Stimulated activated naive CD8-positive, alpha-beta T cell treated with anti-CD3 and anti-CD28 coated beads, Interleukin-15, Interleukin-2, amounts not matched to agents 100 U/mL and 50 U/mL, for 24 hours (primary cell): ENCODE results near the gene NUDC.
A peak's percentile ranks its signal among the peaks of the same experiment; 100 is the strongest.

Experiments
- ATAC-seq: fragments of 150-1000 bp; cut with Tn5 transposase; one replicate; pipeline ENCODE4 v1.10.0; 2021
- DNase-seq: peaks from one replicate; pipeline ENCODE4 v3.0.0; 2021

The NUDC gene

DNA sequence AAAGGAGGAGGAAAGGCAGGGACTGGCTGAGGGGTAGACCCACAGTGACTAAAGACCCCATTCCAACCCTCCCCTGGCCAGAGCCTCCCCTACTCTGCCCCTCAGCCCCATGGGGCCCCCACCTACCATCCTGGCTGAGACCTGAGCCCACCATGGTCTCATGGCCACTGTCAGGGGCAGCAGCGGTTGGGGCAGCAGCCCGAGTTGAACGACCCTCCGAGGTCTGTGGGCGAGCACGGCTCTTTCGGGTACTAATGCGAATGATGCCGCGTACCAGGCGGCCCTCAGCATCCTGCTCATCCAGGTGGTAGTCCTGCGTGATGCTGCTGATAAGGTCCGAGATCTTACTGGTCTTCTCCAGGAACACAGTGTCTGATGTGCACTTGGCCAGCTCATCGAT, 29.7 kb downstream of the NUDC start:
- DNase-seq (no peak), ATAC-seq (no peak)

DNA sequence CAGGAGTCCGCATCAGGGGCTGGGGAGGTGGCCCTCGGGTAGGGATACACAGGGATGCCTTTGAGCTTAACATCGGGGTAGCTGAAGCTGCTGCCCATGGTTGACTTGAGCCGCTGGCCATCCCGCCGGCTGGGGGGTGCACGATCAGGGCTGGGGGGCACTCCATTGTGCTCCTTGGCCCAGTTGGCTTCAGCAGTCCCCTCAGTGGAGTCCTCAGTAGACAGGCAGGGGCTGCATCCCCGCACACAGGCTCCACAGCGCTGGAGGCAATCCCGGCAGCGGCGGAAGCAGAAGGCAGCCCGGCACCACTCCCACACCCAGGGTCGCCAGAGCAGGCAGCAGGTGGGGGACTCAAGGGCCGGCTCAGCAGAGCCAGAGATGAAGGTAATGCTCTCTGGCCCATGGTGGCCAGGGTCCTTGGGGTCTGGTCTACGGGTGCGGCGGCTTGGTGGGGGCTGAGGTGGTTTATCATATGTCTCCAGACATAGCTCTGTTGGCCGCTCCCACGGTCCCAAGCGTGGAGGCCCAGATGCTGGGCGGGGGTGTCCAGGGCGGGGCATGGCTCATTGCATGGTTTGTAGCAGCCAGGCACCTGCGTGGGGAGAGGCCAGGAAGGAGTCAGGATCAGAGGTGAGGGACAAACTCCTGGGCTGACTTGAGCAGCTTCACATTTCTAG, 30.4 kb downstream of the NUDC start:
- ATAC-seq (no peak), DNase-seq (no peak)

DNA sequence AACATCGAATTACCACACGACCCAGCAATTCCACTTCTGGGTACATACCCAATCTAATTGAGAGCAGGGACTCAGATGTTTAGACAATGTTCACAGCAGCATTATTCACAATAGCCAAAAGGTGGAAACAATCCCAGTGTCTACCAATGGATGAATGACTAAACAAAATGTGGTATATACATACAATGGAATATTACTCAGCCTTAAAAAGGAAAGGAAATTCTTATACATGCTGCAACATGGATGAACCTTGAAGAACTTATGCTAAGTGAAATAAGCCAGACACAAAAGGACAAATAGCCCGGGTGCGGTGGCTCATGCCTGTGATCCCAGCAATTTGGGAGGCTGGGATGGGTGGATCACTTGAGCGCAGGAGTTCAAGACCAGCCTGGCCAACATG, 31.8 kb downstream of the NUDC start:
- no peak for DNase-seq
- no peak for ATAC-seq

DNA sequence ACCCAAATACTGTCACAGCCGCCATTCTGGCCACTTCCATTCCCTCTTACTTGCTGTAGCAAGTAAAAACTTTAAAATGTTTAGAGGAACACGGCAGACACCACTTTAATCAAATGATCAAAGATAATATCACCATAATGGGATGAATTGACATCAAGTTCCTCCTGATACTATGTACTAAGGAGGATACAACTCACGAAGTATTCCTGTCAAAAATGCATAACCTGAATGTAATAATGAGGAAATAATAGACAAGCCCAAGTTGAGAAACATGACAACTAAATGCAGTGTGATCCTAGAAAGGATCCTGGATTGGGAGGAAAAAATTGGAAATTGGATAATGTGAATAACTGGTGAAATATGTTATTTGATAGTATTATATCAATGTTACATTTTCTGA, 34.8 kb downstream of the NUDC start:
- ATAC-seq (no peak), DNase-seq (no peak)

DNA sequence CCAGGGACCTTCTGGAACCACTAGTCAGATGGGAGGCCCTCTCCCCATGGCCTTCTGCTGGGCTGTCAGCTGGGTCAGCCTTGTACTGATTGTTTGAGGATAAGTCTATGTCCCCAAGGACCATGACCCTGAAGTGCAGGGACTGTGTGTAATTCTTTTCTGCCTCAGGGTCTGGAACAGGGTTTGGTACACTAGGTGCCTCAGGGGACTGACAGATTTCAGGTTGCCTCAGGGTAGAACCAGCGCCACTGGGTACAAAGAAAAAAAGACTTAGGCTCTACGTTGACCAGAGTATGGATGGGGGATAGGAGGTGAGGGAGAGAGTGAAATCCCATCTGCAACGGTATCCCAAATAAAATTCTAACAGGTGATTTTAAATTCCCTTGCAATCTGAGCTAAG, 35.8 kb downstream of the NUDC start:
- DNase-seq (no peak), ATAC-seq (no peak)

DNA sequence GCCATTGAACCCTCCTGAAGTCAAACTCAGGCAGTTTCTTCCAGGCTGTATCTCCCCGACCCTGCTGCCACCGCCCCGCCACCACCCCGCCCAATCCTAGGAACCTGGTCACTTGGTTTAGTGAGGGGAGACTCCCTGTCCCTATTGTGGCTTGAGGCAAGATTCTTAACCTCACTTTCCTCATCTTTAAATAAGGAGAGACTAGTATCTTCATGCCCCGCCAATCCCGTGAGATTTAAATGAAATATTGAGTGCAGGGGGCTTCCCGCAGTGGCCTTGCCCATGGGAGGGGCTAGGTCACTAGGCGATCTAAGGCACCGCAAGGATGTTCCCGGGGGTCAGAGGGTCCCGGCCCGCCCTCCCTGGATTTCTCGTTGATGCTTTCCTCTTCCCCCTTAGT, 37.7 kb downstream of the NUDC start:
- DNase-seq (no peak), ATAC-seq (no peak)

DNA sequence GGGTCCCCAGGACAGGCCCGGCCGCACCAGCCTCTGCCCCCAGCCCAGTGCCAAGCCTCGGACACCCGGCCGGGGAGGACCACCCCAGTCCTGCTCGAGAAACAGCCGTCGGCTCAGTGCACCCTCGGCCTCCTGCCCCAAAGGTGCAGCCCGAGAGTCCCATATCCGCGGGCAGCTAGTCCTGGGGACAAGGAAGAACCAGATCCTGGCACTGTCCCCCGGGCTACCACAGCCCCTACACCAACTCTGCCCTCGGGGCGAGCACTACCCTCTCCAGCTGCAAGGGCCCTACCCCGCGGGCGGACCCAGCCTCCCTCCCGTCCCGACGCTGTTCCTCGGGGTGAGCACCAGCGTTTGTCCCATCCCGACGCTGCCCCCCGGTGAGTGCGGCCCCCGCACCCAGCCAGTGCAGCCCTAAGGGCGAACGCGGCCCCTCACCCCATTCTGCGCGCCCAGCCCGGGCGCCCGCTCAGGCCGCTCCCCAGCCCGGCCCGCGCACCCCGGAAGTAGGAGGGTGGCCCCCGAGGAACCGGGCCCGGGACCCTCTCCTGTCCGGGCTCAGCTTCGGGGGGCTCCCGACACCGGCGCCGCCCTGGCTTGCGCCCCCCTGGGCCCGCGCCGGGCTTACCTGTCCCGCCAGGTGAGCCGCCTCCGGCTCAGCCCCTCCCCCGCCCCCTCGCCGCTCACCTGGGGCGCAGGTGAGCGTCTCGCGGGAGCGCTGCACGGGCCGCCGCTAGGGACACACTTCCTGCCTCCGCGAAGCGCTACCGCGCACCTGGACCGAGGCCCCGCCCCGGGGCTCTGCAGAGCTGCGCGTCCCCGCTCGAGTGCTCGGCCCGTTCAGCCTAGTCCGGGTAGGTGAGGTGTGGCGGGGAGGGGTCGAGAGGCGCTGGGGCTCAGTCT, 38.4 kb downstream of the NUDC start, which contains the start of gene KDF1:
Gene KDF1, minus strand, starts transcription at position 747 of the 903 bp plus-strand sequence. CDS start 8,088 bp downstream, outside the sequence.
- DNase-seq (peak; percentile 38), ATAC-seq (peak; percentile 61)

DNA sequence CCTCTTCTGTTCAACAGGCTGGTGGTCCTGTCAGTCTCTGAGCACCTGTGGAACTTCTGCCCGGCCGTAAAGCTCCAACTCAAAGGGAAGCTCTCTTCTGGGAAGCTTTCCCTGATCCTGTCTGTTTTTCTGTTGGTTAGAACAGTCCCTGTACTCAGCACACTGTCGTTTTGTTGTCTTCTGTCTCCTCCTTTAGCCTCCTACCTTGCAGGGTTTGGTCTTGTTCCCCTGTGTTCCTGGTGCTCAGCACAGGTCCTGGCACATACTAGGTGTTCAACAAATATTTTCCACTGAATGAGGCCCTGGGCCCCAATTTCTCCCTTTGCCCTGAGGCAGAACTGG, 39.1 kb downstream of the NUDC start:
- no peak for ATAC-seq
- no peak for DNase-seq

DNA sequence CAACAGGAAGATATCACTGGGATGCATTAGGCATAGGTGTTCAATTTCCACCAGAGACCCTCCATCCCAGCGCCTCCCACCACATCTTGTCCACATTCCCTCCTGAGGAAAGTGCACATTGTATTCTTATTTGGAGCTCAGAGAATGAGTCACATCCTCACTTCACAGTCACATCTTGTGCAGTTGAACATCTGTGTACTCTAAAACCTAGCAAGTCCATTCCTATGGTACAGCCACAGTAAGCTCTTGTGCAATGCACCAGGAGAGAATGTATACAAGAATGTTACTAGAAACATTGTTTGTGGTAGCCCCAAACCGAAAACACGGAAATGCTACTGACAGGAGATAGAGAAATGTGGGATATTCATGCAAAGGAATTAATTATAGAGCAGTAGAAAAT, 40.3 kb downstream of the NUDC start:
- ATAC-seq (no peak), DNase-seq (no peak)

DNA sequence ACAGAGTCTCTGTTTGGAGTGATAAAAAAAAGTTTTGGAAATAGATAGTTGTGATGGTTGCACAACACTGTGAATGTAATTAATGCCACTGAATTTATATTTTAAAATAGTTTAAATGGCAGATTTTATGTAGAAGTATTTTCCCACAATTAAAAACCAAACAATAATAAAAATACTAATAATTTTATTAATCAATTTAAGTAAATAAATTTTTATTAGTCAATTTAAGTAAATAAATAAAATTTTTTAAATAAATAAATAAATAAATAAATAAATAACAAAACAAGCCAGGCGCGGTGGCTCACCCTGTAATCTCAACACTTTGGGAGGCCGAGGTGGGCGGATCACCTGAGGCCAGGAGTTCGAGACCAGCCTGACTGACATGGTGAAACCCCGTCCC, 43.7 kb downstream of the NUDC start:
- DNase-seq (no peak), ATAC-seq (no peak)

DNA sequence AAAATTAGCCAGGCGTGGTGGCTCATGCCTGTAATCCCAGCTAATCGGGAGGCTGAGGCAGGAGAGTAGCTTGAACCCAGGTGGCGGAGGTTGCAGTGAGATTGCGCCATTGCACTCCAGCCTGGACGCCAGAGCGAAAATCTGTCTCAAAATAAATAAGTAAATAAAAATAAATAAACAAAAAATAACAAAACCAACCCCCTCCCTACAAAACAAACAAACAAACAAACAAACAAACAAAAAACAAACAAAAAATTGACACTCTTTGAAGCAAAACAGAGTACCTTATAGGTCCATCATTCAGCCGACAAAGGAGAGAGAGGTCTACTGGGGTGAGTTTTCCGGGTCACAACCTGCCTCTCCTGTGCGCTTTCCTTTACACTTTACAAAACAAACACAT, 44.1 kb downstream of the NUDC start:
- DNase-seq, result no peak
- no peak for ATAC-seq

DNA sequence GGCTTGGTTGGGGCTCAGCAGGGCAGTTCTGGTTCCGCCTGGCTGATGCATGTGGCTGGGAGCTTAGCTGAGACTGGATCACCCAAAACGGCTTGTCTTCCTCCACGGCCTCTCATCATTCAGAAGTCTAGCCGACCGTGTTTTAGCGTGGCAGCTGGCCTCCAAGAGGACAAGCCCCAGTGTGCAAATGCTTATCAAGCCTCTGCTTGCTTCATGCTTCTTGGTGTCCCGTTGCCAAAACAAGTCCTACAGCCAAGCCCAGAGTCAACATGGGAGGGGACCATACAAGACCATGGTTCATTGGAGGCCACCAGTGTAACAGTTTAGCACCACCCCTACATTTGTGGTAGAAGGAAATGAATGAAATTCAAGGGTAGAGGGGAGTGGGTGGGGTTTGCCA, 49.3 kb downstream of the NUDC start:
- DNase-seq (no peak), ATAC-seq (no peak)

DNA sequence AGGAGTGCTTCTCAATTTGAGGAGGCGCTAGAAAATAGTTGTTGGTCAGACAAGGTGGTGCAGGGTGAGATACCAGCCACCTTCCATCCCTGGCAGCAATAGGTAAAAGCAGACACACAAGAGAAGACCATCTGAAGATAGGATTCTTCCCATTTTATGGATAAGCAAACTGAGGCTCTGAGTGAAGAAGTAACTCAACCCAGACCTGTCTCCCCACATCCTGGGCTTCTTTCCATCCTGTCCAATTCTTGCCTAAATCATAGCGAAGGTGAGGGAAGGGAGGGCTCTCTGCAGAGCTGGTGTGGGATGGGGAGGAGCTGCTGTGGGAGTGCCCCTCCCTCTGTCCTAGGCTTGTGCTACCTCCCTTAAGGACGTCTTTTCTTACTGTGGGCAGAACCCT, 50.0 kb downstream of the NUDC start:
- DNase-seq, result no peak
- ATAC-seq, result no peak

DNA sequence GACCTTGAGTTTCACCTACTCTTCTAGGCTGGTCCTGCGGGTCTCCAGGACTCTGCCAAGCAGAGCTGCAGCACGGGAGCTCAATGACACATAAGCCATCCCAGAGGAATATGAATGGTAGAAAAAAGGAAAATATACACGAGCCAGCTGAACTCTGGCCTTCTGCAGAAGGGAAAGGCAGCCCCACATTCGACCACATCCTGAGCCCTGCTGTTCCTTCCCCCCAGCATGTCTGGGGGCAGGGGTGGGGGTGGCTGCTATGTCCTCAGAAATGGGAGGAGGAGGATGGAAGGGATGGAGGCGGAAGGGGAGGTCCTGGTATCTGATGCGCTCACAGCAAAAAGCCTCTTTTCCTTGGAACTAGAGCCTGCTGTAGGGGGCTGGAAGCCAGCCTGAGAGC, 50.8 kb downstream of the NUDC start:
- ATAC-seq, result no peak
- DNase-seq, result no peak

DNA sequence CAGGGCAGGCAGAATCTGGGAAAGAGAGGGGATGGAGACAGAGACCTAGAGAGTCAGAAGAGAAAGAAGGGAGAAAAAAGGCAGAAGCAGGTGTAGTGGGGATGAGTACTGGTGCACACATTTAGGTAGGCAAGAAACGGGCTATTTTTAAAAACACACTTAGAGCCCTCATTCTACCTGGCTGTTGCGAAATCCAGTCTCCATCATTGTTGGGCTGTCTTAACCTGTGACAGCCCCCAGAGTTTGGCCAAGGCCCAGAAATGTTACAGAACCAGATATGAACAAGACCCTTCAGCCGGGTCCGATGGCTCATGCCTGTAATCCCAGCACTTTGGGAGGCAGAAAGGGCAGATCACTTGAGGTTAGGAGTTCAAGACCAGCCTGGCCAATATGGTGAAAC, 51.3 kb downstream of the NUDC start:
- ATAC-seq (no peak), DNase-seq (no peak)

DNA sequence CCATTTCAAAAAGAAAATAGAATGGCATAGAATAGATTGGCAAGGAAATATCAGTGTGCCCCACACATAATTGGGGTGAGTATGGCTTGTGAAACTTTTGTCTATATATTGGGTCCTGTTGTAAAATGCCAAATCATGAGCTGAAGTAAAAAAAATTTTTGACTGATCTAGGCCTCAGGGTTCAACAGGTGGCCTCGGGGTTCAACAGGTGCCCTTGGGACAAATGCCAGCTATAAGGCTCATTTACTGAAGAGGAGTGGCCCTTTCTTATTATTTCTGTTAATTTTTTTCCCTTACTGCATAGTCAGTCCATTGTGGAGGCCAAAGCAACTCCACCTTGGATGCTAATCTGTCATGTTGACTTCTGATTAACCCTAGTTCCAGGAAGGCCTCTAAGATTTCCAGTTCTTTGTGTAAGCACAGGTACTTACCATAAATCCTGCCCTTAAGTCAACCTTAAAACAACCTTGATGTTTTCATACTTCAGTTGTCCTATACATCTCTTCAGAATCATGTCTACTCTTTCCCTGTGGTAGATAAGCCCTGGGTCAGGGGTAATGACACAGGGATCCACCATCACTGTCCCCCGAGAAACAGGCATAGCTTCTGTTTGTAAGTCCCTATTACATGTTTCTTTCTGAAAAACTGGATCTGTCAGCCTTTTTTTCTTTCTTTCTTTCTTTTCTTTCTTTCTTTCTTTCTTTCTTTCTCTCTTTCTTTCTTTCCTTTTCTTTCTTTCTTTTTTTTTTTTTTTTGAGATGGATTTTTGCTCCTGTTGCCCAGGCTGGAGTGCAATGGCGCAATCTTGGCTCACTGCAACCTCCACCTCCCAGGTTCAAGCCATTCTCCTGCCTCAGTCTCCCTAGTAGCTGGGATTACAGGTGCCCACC, 55.3 kb downstream of the NUDC start:
- no peak for DNase-seq
- ATAC-seq, result no peak

DNA sequence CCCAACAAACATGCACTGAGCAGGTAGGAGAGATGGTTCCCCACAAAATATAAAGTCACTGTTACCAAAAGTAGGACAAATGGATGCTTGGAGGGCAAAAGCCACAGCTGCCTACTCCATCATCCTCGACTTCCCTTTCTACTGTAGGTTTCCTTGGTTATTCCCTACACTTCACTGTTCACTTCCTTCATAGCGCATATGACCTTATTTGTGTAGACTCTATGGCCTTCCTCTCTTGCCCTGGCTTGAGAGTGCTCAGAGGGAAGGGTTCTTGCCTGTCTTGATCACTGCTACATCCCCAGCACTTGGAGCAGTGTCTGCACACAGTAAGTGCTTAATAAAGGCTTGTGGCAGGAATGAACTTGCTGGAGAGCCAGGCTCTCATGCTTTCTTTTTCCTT, 57.4 kb downstream of the NUDC start:
- DNase-seq (no peak), ATAC-seq (no peak)

DNA sequence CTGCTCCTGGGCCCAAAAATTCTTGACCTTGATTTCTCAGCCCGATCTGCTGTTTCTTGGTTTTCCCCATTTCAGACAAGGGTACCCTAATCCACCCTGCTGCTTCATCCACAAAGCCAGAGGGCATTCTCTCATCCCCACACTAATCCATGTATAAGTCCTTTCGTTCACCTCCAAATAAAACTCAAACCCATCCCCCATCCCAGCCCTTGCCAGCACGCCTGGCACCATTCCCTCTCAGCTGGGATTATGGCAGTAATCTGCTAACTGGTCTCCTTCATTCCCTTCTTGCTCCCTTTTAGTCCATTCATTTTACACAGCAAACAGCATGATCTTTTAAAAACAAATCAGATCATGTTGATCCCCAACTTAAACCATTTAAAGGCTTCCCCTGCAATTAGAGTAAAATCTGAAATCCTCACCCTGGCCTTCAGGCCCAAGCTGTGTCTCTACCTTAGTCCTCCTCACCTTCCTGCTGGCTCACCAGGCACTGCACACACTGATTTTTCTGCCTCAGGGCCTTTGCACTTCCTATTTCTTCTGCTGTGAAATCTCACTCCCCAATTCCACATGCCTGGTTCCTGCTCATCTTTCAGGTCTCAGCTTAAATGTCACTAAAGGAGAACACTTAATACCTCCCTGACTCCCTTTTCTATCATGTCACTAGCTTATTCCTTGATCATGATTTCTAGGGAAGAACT, 59.8 kb downstream of the NUDC start:
- DNase-seq (no peak), ATAC-seq (no peak)

DNA sequence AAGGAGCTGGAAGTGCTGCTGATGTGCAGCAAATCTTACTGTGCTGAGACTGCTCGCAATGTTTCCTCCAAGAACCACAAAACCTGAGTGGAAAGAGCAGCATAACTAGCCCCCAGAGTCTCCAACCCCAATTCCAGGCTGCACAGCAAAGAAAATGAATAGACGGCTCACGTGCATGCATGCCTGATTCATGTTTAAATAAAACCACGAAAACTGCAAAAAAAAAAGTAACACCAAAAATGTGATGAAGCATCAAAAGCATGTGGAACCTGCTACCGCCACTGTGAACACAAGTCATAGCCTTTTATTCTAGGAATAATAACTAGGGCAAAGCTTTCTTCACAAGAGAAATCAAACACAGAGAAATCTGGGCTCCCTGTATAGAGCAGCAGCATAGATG, 62.3 kb downstream of the NUDC start:
- DNase-seq, result no peak
- no peak for ATAC-seq

DNA sequence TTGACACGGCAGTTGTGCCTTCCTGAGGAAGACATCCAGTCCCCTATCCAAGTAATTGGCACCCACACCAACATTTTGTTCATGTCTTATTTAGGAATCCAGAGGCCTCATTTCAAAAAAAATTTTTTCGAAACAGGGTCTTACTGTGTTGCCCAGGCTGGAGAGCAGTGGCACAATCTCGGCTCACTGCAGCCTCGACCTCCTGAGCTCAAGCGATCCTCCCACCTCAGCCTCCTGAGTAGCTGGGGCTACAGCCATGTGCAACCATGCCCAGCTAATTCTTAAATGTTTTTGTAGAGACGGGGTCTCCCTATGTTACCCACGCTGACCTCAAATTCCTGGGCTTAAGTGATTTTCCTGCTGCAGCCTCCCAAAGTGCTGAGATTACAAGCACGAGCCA, 62.7 kb downstream of the NUDC start:
- ATAC-seq, result no peak

DNA sequence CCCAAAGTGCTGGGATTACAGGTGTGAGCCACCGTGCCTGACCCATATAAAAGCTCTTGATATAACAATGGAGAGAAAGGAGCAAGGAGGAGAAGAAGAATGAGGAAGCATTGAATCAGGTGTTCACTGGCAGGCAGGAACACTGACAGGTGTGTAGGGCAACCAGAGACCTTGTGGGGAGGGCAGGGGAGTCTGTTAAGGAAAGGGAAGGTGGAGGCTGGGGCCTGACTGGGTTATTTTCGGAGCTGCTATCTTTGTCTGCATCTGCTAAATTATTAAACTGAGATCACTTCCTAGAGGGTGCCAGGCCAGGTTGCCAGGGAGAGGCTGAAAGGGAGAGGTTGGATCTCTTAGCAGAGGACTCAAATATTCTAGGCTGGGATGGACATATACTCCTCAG, 65.1 kb downstream of the NUDC start:
- ATAC-seq (no peak), DNase-seq (no peak)

More for the DNA sequence above, 62.7 kb downstream of the NUDC start:
- DNase-seq, result no peak
